Measurements from ENCODE around the gene ZNF683.

DNA sequence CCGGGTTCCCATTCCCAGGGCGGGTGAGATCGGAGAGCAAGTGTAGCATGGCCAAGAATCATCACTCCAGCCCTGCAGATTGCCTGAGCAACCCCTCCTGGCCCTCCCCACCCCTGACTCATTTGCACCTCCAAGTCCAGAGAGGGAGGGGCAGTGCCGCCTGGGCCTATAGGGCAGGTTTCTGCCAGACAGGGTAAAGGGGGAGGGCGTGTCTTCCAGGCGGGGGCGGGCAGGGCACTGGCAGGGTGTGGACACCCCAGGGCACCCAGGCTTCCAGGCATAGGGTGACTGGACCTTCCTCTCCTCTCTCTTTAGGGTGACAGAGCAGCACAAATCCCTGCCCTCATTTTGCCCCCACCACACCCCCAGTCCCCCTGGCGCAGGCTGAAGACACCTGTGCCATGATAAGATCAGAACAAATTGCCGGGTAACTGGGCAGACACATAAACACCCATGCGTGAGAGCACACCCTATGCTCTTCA lies 15.4 kb downstream of the ZNF683 start:
- no peak for TF ChIP-seq CTCF (conservative IDR thresholded peaks at IDR 0.05 in 1 of 2, IDR thresholded peaks at IDR 0.05 in 1 of 2; ENCODE audit: low read depth in 1 of 2, low read length in 2 of 2)
- TF ChIP-seq EZH2 (IDR thresholded peaks at IDR 0.05; ENCODE audit: low read length, missing control alignments): no peak

Data from fibroblast of lung (primary cell).